ENCODE measurements around the gene TJP2. TPM values are rescaled to one million over a fixed set of nuclear protein-coding genes. Genes with fewer than 3 reads are reported as not detected.

Gene TJP2
- polyA plus RNA-seq: 163 TPM
- long read RNA-seq, donor 1, partial matches to known transcripts: 39 of 40 reads
- long read RNA-seq, donor 1, other reads (novel, unspliced or antisense): 0 of 40 reads
- long read RNA-seq, donor 2, partial matches to known transcripts: 76 of 80 reads
- long read RNA-seq, donor 2, other reads (novel, unspliced or antisense): 0 of 80 reads
- long read RNA-seq, donor 3: 0 reads
- long read RNA-seq, donor 4, partial matches to known transcripts: 0 of 4 reads
- long read RNA-seq, donor 4, other reads (novel, unspliced or antisense): 0 of 4 reads
- long read RNA-seq, donor 5, partial matches to known transcripts: 21 of 23 reads
- long read RNA-seq, donor 5, other reads (novel, unspliced or antisense): 0 of 23 reads
- long read RNA-seq, donor 6, partial matches to known transcripts: 45 of 51 reads
- long read RNA-seq, donor 6, other reads (novel, unspliced or antisense): 0 of 51 reads
- long read RNA-seq, donor 7, partial matches to known transcripts: 8 of 9 reads
- long read RNA-seq, donor 7, other reads (novel, unspliced or antisense): 0 of 9 reads
- long read RNA-seq, donor 8, partial matches to known transcripts: 52 of 57 reads
- long read RNA-seq, donor 8, other reads (novel, unspliced or antisense): 0 of 57 reads
- long read RNA-seq, donor 9, partial matches to known transcripts: 41 of 43 reads
- long read RNA-seq, donor 9, other reads (novel, unspliced or antisense): 0 of 43 reads
- long read RNA-seq, donor 10, full-length matches to known transcripts: 9 of 72 reads
- long read RNA-seq, donor 10, partial matches to known transcripts: 63 of 72 reads
- long read RNA-seq, donor 10, other reads (novel, unspliced or antisense): 0 of 72 reads
- long read RNA-seq, donor 11, partial matches to known transcripts: 21 of 22 reads
- long read RNA-seq, donor 11, other reads (novel, unspliced or antisense): 0 of 22 reads

- no peaks in the 10 kb centered on the region for H3K27me3 ChIP-seq (ENCODE audit: control insufficient read depth, insufficient read depth, low read length)
- H3K9me3 ChIP-seq (ENCODE audit: control insufficient read depth, low read depth, low read length): no peaks in the 10 kb centered on the region
- WGBS (ENCODE audit: insufficient coverage, low lambda C conversion rate): no CpG with 5 or more reads among the region's 93 CpGs
- H3K4me3 ChIP-seq (ENCODE audit: low read length): peak within 1 kb of the TSS; percentile 46
- H3K36me3 ChIP-seq (ENCODE audit: control insufficient read depth, insufficient read depth, low read length): no peaks in the 10 kb centered on the region
- no peak within 1 kb of the TSS for H3K27ac ChIP-seq (ENCODE audit: low read length)
- peaks cover 21% of the 10 kb centered on the region for H3K4me1 ChIP-seq (ENCODE audit: control insufficient read depth, insufficient read depth, low read length)
- peak in 1 of 2 donors; percentile 49 for DNase-seq
Measured at GRCh38 chr9:69173891-69174615, at the start of gene TJP2. Gene TJP2 (plus strand): TSS chr9:69174277. CDS start chr9:69174373, 96 bp downstream.

GRCh38 chr9:69130456-69131441 is 43.3 kb upstream of the TJP2 start:
- H3K27me3 ChIP-seq (ENCODE audit: control insufficient read depth, insufficient read depth, low read length): no peaks in the 10 kb centered on the region
- peaks cover 43% of the 10 kb centered on the region for H3K4me1 ChIP-seq (ENCODE audit: control insufficient read depth, insufficient read depth, low read length)
- WGBS (ENCODE audit: insufficient coverage, low lambda C conversion rate): no CpG with 5 or more reads among the region's 16 CpGs
- peak overlapping the region; percentile 87 for H3K27ac ChIP-seq (ENCODE audit: low read length)
- peak; percentile 19 to 32 for DNase-seq
- no peak overlapping the region for H3K4me3 ChIP-seq (ENCODE audit: low read length)
- H3K9me3 ChIP-seq (ENCODE audit: control insufficient read depth, low read depth, low read length): no peaks in the 10 kb centered on the region
- H3K36me3 ChIP-seq (ENCODE audit: control insufficient read depth, insufficient read depth, low read length): peaks cover 23% of the 10 kb centered on the region

- WGBS (ENCODE audit: insufficient coverage, low lambda C conversion rate): no CpG with 5 or more reads among the region's 1 CpG
- peaks cover 23% of the 10 kb centered on the region for H3K36me3 ChIP-seq (ENCODE audit: control insufficient read depth, insufficient read depth, low read length)
- peaks cover 43% of the 10 kb centered on the region for H3K4me1 ChIP-seq (ENCODE audit: control insufficient read depth, insufficient read depth, low read length)
- no peaks in the 10 kb centered on the region for H3K9me3 ChIP-seq (ENCODE audit: control insufficient read depth, low read depth, low read length)
- H3K27ac ChIP-seq (ENCODE audit: low read length): peak overlapping the region; percentile 87
- peak; percentile 95 to 99 for DNase-seq
- H3K4me3 ChIP-seq (ENCODE audit: low read length): no peak overlapping the region
- H3K27me3 ChIP-seq (ENCODE audit: control insufficient read depth, insufficient read depth, low read length): no peaks in the 10 kb centered on the region
Measured at GRCh38 chr9:69131682-69132081, 42.4 kb upstream of the TJP2 start.

DNA sequence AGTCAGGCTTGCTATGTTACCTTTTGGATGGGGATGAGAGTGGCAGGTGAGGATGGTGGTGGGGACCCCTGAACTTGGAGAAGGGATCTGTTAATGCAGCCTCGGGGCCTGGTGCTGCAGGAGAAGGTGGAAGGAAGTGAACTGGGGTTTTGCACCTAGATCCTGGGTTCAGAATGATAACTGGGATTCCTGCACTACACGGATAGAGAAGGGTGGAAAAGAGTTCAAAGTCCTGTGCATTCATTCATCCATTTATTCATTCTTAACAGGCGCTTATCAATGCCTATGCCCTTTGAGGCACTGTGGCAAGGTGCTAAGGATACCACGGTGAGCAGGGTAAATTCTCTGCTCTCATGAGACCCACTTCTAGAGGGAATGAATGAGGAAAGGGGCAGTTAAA is 41.7 kb upstream of the TJP2 start:
- Histone ChIP-seq H3K27me3 (ENCODE audit: control insufficient read depth, insufficient read depth, low read length) (no peaks in the 10 kb centered on the region), H3K36me3 (ENCODE audit: control insufficient read depth, insufficient read depth, low read length) (peaks cover 23% of the 10 kb centered on the region), H3K27ac (ENCODE audit: low read length) (peak overlapping the region; percentile 87), H3K4me3 (ENCODE audit: low read length) (no peak overlapping the region), H3K9me3 (ENCODE audit: control insufficient read depth, low read depth, low read length) (no peaks in the 10 kb centered on the region), H3K4me1 (ENCODE audit: control insufficient read depth, insufficient read depth, low read length) (peaks cover 43% of the 10 kb centered on the region)
- DNase-seq: peak; percentile 56 to 80
- no CpG with 5 or more reads among the region's 4 CpGs for WGBS (ENCODE audit: insufficient coverage, low lambda C conversion rate)

DNA sequence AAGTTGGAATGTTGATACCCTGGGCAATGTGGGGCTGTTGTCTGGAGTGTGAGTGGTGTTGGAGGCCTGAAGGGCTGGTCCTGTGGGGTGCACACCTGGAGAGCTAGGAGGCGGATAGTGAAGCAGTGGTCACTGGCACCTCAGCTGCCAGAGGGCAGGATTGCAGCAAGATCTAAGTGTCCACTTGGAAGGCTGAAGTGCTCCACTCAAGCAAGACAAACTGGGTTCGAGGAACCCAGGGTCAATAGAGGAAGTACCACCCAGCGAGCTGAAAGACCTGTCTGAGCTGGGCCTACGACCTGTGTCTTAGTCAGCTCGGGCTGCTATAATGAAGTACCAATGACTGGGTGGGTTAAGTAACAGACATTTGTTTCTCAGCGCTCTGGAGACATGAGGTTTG is 39.7 kb upstream of the TJP2 start:
- Histone ChIP-seq H3K4me1 (ENCODE audit: control insufficient read depth, insufficient read depth, low read length) (peaks cover 42% of the 10 kb centered on the region), H3K27ac (ENCODE audit: low read length) (no peak overlapping the region), H3K4me3 (ENCODE audit: low read length) (no peak overlapping the region), H3K27me3 (ENCODE audit: control insufficient read depth, insufficient read depth, low read length) (no peaks in the 10 kb centered on the region), H3K9me3 (ENCODE audit: control insufficient read depth, low read depth, low read length) (no peaks in the 10 kb centered on the region), H3K36me3 (ENCODE audit: control insufficient read depth, insufficient read depth, low read length) (peaks cover 30% of the 10 kb centered on the region)
- no CpG with 5 or more reads among the region's 6 CpGs for WGBS (ENCODE audit: insufficient coverage, low lambda C conversion rate)
- DNase-seq: peak in 1 of 2 donors; percentile 3

DNA sequence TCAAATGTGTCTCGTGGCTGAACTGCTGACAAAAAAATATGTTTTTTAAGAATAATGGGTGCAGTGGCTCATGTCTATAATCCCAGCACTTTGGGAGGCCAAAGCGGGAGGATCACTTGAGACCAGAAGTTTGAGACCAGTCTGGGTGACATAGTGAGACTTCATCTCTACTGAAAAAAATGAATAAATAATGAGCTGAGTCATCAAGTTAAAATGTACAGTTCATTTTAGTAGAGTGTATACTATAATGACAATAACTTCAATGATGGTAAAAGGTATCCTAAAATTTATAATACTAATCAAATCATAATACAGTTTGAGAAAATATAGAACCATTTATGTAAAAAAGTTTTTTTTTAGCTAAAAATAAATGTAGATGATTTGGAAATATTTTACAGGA is 37.9 kb upstream of the TJP2 start:
- H3K27me3 ChIP-seq (ENCODE audit: control insufficient read depth, insufficient read depth, low read length): no peaks in the 10 kb centered on the region
- H3K4me3 ChIP-seq (ENCODE audit: low read length): no peak overlapping the region
- no peaks in the 10 kb centered on the region for H3K9me3 ChIP-seq (ENCODE audit: control insufficient read depth, low read depth, low read length)
- DNase-seq: no peak
- no CpG with 5 or more reads among the region's 2 CpGs for WGBS (ENCODE audit: insufficient coverage, low lambda C conversion rate)
- peaks cover 29% of the 10 kb centered on the region for H3K36me3 ChIP-seq (ENCODE audit: control insufficient read depth, insufficient read depth, low read length)
- no peak overlapping the region for H3K27ac ChIP-seq (ENCODE audit: low read length)
- H3K4me1 ChIP-seq (ENCODE audit: control insufficient read depth, insufficient read depth, low read length): peaks cover 41% of the 10 kb centered on the region

- Histone ChIP-seq H3K27me3 (ENCODE audit: control insufficient read depth, insufficient read depth, low read length) (no peaks in the 10 kb centered on the region), H3K36me3 (ENCODE audit: control insufficient read depth, insufficient read depth, low read length) (peaks cover 32% of the 10 kb centered on the region), H3K9me3 (ENCODE audit: control insufficient read depth, low read depth, low read length) (no peaks in the 10 kb centered on the region), H3K27ac (ENCODE audit: low read length) (no peak overlapping the region), H3K4me3 (ENCODE audit: low read length) (no peak overlapping the region), H3K4me1 (ENCODE audit: control insufficient read depth, insufficient read depth, low read length) (peaks cover 37% of the 10 kb centered on the region)
- DNase-seq: peak in 1 of 2 donors; percentile 2
- WGBS (ENCODE audit: insufficient coverage, low lambda C conversion rate): 40% methylated on average over 3 of the region's 7 CpGs
Measured at GRCh38 chr9:69136779-69137178, 37.3 kb upstream of the TJP2 start.

- Histone ChIP-seq H3K27me3 (ENCODE audit: control insufficient read depth, insufficient read depth, low read length) (no peaks in the 10 kb centered on the region), H3K4me3 (ENCODE audit: low read length) (no peak overlapping the region), H3K9me3 (ENCODE audit: control insufficient read depth, low read depth, low read length) (no peaks in the 10 kb centered on the region), H3K4me1 (ENCODE audit: control insufficient read depth, insufficient read depth, low read length) (peaks cover 33% of the 10 kb centered on the region), H3K36me3 (ENCODE audit: control insufficient read depth, insufficient read depth, low read length) (peaks cover 34% of the 10 kb centered on the region), H3K27ac (ENCODE audit: low read length) (no peak overlapping the region)
- WGBS (ENCODE audit: insufficient coverage, low lambda C conversion rate): no CpG with 5 or more reads among the region's 8 CpGs
- peak in 1 of 2 donors; percentile 0 for DNase-seq
Measured at GRCh38 chr9:69137311-69137710, 36.8 kb upstream of the TJP2 start.

DNA sequence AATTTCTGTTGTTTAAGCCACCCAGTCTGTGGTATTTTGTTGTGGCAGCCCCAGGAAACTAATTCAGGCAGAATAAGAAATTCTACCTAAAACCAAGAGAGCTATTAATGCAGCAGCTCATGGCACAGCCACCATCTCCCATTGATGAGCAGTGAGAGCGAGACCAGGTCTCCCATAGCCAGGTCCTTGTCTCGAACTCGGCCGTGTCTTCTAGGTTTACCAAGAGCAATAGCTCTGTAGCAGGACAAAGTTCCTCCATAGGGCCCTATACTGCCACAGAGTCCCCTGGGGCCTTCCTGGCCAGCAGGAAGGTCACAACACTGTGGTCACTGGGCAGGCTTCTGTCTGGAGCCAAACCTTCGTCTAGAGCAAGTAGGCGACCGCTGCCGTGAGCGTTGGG is 34.5 kb upstream of the TJP2 start:
- peak overlapping the region; percentile 4 for H3K27ac ChIP-seq (ENCODE audit: low read length)
- H3K4me1 ChIP-seq (ENCODE audit: control insufficient read depth, insufficient read depth, low read length): peaks cover 15% of the 10 kb centered on the region
- H3K4me3 ChIP-seq (ENCODE audit: low read length): no peak overlapping the region
- H3K9me3 ChIP-seq (ENCODE audit: control insufficient read depth, low read depth, low read length): no peaks in the 10 kb centered on the region
- no peaks in the 10 kb centered on the region for H3K27me3 ChIP-seq (ENCODE audit: control insufficient read depth, insufficient read depth, low read length)
- DNase-seq: peak in 1 of 2 donors; percentile 29
- peaks cover 22% of the 10 kb centered on the region for H3K36me3 ChIP-seq (ENCODE audit: control insufficient read depth, insufficient read depth, low read length)
- WGBS (ENCODE audit: insufficient coverage, low lambda C conversion rate): no CpG with 5 or more reads among the region's 9 CpGs

All from large intestine (tissue), 12 donors.